ENCODE data around the gene ANKRD53. TPM values are rescaled to one million over a fixed set of nuclear protein-coding genes. Genes with fewer than 3 reads are reported as not detected.

ANKRD53 gene
- 0.20 and 0.22 TPM in 2 replicates for total RNA-seq

- peak; percentile 15 to 40 for DNase-seq (ENCODE audit: low read depth in 2 of 2)
Measured at GRCh38 chr2:70978341-70979179, at the start of gene ANKRD53. ANKRD53 (plus strand) TSS chr2:70978630; CDS start chr2:70978646, 16 bp downstream.

- no peak for DNase-seq (ENCODE audit: low read depth in 2 of 2)
Measured at GRCh38 chr2:70930371-70931329, 47.8 kb upstream of the ANKRD53 start.

- no peak for DNase-seq (ENCODE audit: low read depth in 2 of 2)
Measured at GRCh38 chr2:70931376-70932000, 46.9 kb upstream of the ANKRD53 start.

GRCh38 chr2:70932631-70933230 is 45.7 kb upstream of the ANKRD53 start:
- no peak for DNase-seq (ENCODE audit: low read depth in 2 of 2)

GRCh38 chr2:70934981-70935380 is 43.4 kb upstream of the ANKRD53 start:
- DNase-seq (ENCODE audit: low read depth in 2 of 2): no peak

GRCh38 chr2:70935468-70936164 is 42.8 kb upstream of the ANKRD53 start, which contains the start of gene ATP6V1B1:
ATP6V1B1 (plus strand) TSS chr2:70935900; CDS start chr2:70935955, 55 bp downstream.
- no peak for DNase-seq (ENCODE audit: low read depth in 2 of 2)

- DNase-seq (ENCODE audit: low read depth in 2 of 2): no peak
Measured at GRCh38 chr2:70936165-70936978, 42.1 kb upstream of the ANKRD53 start.

- no peak for DNase-seq (ENCODE audit: low read depth in 2 of 2)
Measured at GRCh38 chr2:70936979-70937811, 41.2 kb upstream of the ANKRD53 start.

GRCh38 chr2:70937866-70938585 is 40.4 kb upstream of the ANKRD53 start:
- no peak for DNase-seq (ENCODE audit: low read depth in 2 of 2)

- no peak for DNase-seq (ENCODE audit: low read depth in 2 of 2)
Measured at GRCh38 chr2:70938586-70938950, 39.9 kb upstream of the ANKRD53 start.

GRCh38 chr2:70939001-70939838 is 39.2 kb upstream of the ANKRD53 start:
- DNase-seq (ENCODE audit: low read depth in 2 of 2): no peak

GRCh38 chr2:70939839-70940580 is 38.4 kb upstream of the ANKRD53 start:
- DNase-seq (ENCODE audit: low read depth in 2 of 2): no peak

GRCh38 chr2:70941186-70941585 is 37.2 kb upstream of the ANKRD53 start:
- DNase-seq (ENCODE audit: low read depth in 2 of 2): no peak

GRCh38 chr2:70941701-70942100 is 36.7 kb upstream of the ANKRD53 start:
- no peak for DNase-seq (ENCODE audit: low read depth in 2 of 2)

GRCh38 chr2:70942396-70943204 is 35.8 kb upstream of the ANKRD53 start:
- no peak for DNase-seq (ENCODE audit: low read depth in 2 of 2)
